Measurements from ENCODE around the gene APRT. TPM values are rescaled to one million over a fixed set of nuclear protein-coding genes. Genes with fewer than 3 reads are reported as not detected.

APRT gene
- total and polyA plus RNA-seq, 2 of the 4 experiments (the other 2 are of a cell fraction), result 40.5 to 157 TPM

GRCh38 chr16:88771294-88771772 lies 40.4 kb downstream of the APRT start:
- dilution Hi-C loops (cut with HindIII; ENCODE audit: low sequenced_read_pairs, unreplicated experiment) (no loop called here), in situ Hi-C loops (cut with MboI; ENCODE audit: low sequenced_read_pairs) (no loop called here), intact Hi-C loops (cut with micrococcal nuclease) (no loop called here)
- Histone ChIP-seq H3K14ac (replicated peaks; ENCODE audit: low read depth, low read length) (peak overlapping the region; percentile 70), H2BK20ac (ENCODE audit: low read depth, low read length) (no peak overlapping the region), H3K9ac (ENCODE audit: low read depth, low read length) (peak overlapping the region; percentile 4; the same call in 1 of the 2 replicates), H4K91ac (ENCODE audit: insufficient read depth, low read depth, low read length) (peak overlapping the region; percentile 49; the same call in 1 of the 2 replicates), H3K4me3 (ENCODE audit: insufficient read depth, low read depth, low read length) (no peak overlapping the region), H4K8ac (ENCODE audit: low read depth in 2 of 2, low read length in 2 of 2) (peak overlapping the region in 1 of 2 experiments; percentile 46; a peak in 2 of 4 replicates), H3K56ac (ENCODE audit: extremely low read depth, insufficient read depth, low read length) (no peak overlapping the region), H3K4me2 (ENCODE audit: low read depth, low read length) (peak overlapping the region; percentile 54), H3K4ac (ENCODE audit: low read depth, low read length) (peak overlapping the region; percentile 91), H3K23ac (ENCODE audit: low read depth, low read length) (peak overlapping the region; percentile 35), H2AK5ac (ENCODE audit: low read depth, low read length) (peak overlapping the region; percentile 95), H3K36me3 (ENCODE audit: control insufficient read depth, insufficient read depth, low read length) (no peaks in the 10 kb centered on the region), H4K5ac (ENCODE audit: low read depth, low read length) (peak overlapping the region; percentile 53), H3K9me3 (ENCODE audit: control insufficient read depth, insufficient read depth, low read length) (no peaks in the 10 kb centered on the region), H3K4me1 (ENCODE audit: control insufficient read depth, insufficient read depth, low read length) (peaks cover 62% of the 10 kb centered on the region), H2BK15ac (ENCODE audit: low read depth, low read length) (no peak overlapping the region), H3K27ac (ENCODE audit: insufficient read depth, low read length) (peak overlapping the region; percentile 65), H3K18ac (ENCODE audit: low read depth, low read length) (peak overlapping the region; percentile 35; the same call in 1 of the 2 replicates), H3K9me1 (ENCODE audit: insufficient read depth, low read length) (peaks cover 40% of the 10 kb centered on the region), H2BK120ac (ENCODE audit: low read depth, low read length) (peak overlapping the region; percentile 65), H3K79me1 (ENCODE audit: low read depth in 1 of 2, low read length in 2 of 2) (peaks cover 15 to 86% of the 10 kb centered on the region in 2 experiments), H2BK5ac (ENCODE audit: low read depth, low read length, poor library complexity, severe bottlenecking) (peak overlapping the region; percentile 81), H4K20me1 (ENCODE audit: insufficient read depth, low read length) (peaks cover 93% of the 10 kb centered on the region), H2AK9ac (replicated peaks; ENCODE audit: low read depth, low read length, poor library complexity) (peak overlapping the region; percentile 99), H3K27me3 (ENCODE audit: control insufficient read depth, insufficient read depth, low read length) (no peaks in the 10 kb centered on the region), H2AFZ (replicated peaks; ENCODE audit: low read length, poor library complexity) (peak overlapping the region; percentile 13)
- WGBS, 2 experiments (ENCODE audit: extremely low coverage in 2 of 2, insufficient read length in 1 of 2), result 86% methylated on average over 4 of the region's 19 CpGs; no CpG with 5 or more reads in 1 of the 2 experiments
- DNase-seq (no peak), ATAC-seq (ENCODE audit: low read depth) (no peak)
- ChIA-PET POLR2A (ENCODE audit: unreplicated experiment) (no interaction called here), CTCF (interaction anchor here (1.4 to 1.5 kb wide), 2 partner anchors 16 to 34 kb away, joined by 3 to 4 read pairs; no protein-coding TSS in a partner anchor)
- TF ChIP-seq POLR2A (IDR thresholded peaks at IDR 0.05; ENCODE audit: low read depth, low read length), result no peak
- no peak for TF ChIP-seq CEBPB (IDR thresholded peaks at IDR 0.05; ENCODE audit: low read depth, low read length)
- no peak for TF ChIP-seq RAD21 (IDR thresholded peaks at IDR 0.05; ENCODE audit: low read length)
- no peak for TF ChIP-seq BHLHE40 (IDR thresholded peaks at IDR 0.05; ENCODE audit: low read depth, low read length)
- no peak for TF ChIP-seq RFX5 (IDR thresholded peaks at IDR 0.05; ENCODE audit: low read depth, low read length)
- no peak for TF ChIP-seq SMC3 (IDR thresholded peaks at IDR 0.05; ENCODE audit: low read depth, low read length)
- no peak for TF ChIP-seq MAZ (IDR thresholded peaks at IDR 0.05; ENCODE audit: borderline replicate concordance, low read depth, low read length)
- no peak for TF ChIP-seq CHD1 (IDR thresholded peaks at IDR 0.05; ENCODE audit: low read depth, low read length)
- no peak for TF ChIP-seq RCOR1 (IDR thresholded peaks at IDR 0.05; ENCODE audit: insufficient replicate concordance, low read length)
- TF ChIP-seq USF2 (IDR thresholded peaks at IDR 0.05; ENCODE audit: low read depth, low read length), result no peak
- TF ChIP-seq FOS (IDR thresholded peaks at IDR 0.05; ENCODE audit: low read depth, low read length), result no peak
- no TSS peak for BruUV-seq (replicated peaks)

Data from IMR-90 (cell line).